ENCODE data around the gene PDPN. TPM values are rescaled to one million over a fixed set of nuclear protein-coding genes. Genes with fewer than 3 reads are reported as not detected.

Gene PDPN
- total RNA-seq, 1 donor from 2014 or later = 43.7 TPM

GRCh38 chr1:13583966-13584791 is 547 bp downstream of the PDPN start:
- TF ChIP-seq, protein P1, sequence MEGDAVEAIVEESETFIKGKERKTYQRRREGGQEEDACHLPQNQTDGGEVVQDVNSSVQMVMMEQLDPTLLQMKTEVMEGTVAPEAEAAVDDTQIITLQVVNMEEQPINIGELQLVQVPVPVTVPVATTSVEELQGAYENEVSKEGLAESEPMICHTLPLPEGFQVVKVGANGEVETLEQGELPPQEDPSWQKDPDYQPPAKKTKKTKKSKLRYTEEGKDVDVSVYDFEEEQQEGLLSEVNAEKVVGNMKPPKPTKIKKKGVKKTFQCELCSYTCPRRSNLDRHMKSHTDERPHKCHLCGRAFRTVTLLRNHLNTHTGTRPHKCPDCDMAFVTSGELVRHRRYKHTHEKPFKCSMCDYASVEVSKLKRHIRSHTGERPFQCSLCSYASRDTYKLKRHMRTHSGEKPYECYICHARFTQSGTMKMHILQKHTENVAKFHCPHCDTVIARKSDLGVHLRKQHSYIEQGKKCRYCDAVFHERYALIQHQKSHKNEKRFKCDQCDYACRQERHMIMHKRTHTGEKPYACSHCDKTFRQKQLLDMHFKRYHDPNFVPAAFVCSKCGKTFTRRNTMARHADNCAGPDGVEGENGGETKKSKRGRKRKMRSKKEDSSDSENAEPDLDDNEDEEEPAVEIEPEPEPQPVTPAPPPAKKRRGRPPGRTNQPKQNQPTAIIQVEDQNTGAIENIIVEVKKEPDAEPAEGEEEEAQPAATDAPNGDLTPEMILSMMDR (IDR thresholded peaks at IDR 0.05) = no peak
- TF ChIP-seq POLR2AphosphoS5 (IDR thresholded peaks at IDR 0.05; ENCODE audit: insufficient read depth in 1 of 2, low read depth in 1 of 2) (peak in 1 of 2 donors; percentile 85), POLR2A (IDR thresholded peaks at IDR 0.05) (peak in 1 of 2 donors; percentile 38)

GRCh38 chr1:13584876-13585611 is 1.4 kb downstream of the PDPN start:
- Histone ChIP-seq H3K4me1 (peaks cover 59% of the 10 kb centered on the region), H3K4me3 (peak overlapping the region; percentile 55 to 56), H3K27me3 (no peaks in the 10 kb centered on the region), H3K9me3 (no peaks in the 10 kb centered on the region), H3K36me3 (no peaks in the 10 kb centered on the region), H3K27ac (peak overlapping the region; percentile 95)
- TF ChIP-seq POLR2AphosphoS5 (IDR thresholded peaks at IDR 0.05; ENCODE audit: insufficient read depth in 1 of 2, low read depth in 1 of 2) (no peak), POLR2A (IDR thresholded peaks at IDR 0.05) (no peak)
- TF ChIP-seq, protein P1 (IDR thresholded peaks at IDR 0.05) = no peak
- no peak for DNase-seq (ENCODE audit: extremely low spot score in 2 of 2)
- intact Hi-C loops (cut with DNase I) = no loop called here

More at GRCh38 chr1:13583966-13584791, 547 bp downstream of the PDPN start:
- peaks cover 52% of the 10 kb centered on the region for H3K4me1 ChIP-seq
- H3K4me3 ChIP-seq = peak overlapping the region; percentile 55 to 56
- H3K27me3 ChIP-seq = no peaks in the 10 kb centered on the region
- DNase-seq (ENCODE audit: extremely low spot score in 2 of 2) = no peak
- no peaks in the 10 kb centered on the region for H3K9me3 ChIP-seq
- peak overlapping the region; percentile 95 for H3K27ac ChIP-seq
- intact Hi-C loops (cut with DNase I) = no loop called here
- H3K36me3 ChIP-seq = no peaks in the 10 kb centered on the region

GRCh38 chr1:13585612-13585991 is 2.0 kb downstream of the PDPN start:
- Histone ChIP-seq H3K36me3 (no peaks in the 10 kb centered on the region), H3K27me3 (no peaks in the 10 kb centered on the region), H3K9me3 (no peaks in the 10 kb centered on the region), H3K27ac (peak overlapping the region; percentile 95), H3K4me1 (peaks cover 59% of the 10 kb centered on the region), H3K4me3 (peak overlapping the region; percentile 55 to 56)
- intact Hi-C loops (cut with DNase I) = no loop called here
- DNase-seq (ENCODE audit: extremely low spot score in 2 of 2) = no peak
- no peak for TF ChIP-seq POLR2AphosphoS5 (IDR thresholded peaks at IDR 0.05; ENCODE audit: insufficient read depth in 1 of 2, low read depth in 1 of 2)
- TF ChIP-seq, protein P1 (IDR thresholded peaks at IDR 0.05) = no peak
- TF ChIP-seq POLR2A (IDR thresholded peaks at IDR 0.05) = no peak

GRCh38 chr1:13586001-13586400 is 2.4 kb downstream of the PDPN start:
- H3K9me3 ChIP-seq = no peaks in the 10 kb centered on the region
- DNase-seq (ENCODE audit: extremely low spot score in 2 of 2) = no peak
- peaks cover 59% of the 10 kb centered on the region for H3K4me1 ChIP-seq
- TF ChIP-seq POLR2A (IDR thresholded peaks at IDR 0.05) = no peak
- no peak for TF ChIP-seq POLR2AphosphoS5 (IDR thresholded peaks at IDR 0.05; ENCODE audit: insufficient read depth in 1 of 2, low read depth in 1 of 2)
- TF ChIP-seq, protein P1 (IDR thresholded peaks at IDR 0.05) = no peak
- peak overlapping the region; percentile 55 to 56 for H3K4me3 ChIP-seq
- intact Hi-C loops (cut with DNase I) = no loop called here
- no peaks in the 10 kb centered on the region for H3K36me3 ChIP-seq
- no peaks in the 10 kb centered on the region for H3K27me3 ChIP-seq
- peak overlapping the region; percentile 95 for H3K27ac ChIP-seq

All from vagina (tissue), 2 donors.